ENCODE measurements around the gene IL31RA.
"Not testable (repeated sequence)": the region's sequence is repeated elsewhere in the genome, so short reads cannot be mapped to it uniquely, and the experiment has no call there.

Gene IL31RA

GRCh38 chr5:55927861-55928655, 76.9 kb downstream of the IL31RA start:
- no peak for DNase-seq

DNA sequence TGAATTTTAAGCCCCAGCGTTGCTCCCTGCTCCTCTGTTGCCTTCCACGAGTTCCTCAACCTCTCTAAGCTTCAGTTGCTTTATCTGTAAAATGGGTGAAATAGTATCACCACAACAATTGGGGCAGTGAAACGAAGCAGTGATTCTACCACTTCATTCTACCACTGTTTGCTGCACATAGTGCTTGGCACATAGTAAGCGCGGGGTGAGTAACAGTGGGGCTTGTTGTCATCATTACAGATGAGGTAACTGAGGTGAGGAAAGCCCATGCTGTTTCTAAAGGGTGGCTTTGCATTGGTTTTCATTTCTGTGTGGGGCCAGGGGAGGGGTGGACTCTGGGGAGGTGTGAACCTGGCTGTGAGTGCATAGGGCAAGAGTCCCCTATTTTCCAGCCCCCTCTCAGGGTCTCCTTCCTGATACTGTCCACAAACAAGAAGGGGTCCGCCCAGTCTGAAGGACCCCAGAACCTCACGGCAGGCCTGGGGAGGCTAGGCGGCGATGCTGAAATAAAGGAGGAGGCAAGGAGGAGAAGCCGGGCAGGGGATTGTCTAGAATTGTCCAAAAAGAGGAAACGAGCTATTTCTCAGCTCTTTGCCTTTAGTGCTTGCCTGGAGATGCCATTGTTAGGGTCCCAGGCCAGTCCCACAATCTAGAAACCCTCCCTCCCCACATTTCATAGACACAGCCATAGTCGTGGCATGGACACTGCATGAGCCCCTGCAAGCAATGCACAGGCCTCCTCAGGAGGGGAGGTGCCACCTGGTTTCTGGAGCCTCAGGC, 78.1 kb downstream of the IL31RA start:
- no peak for DNase-seq

- no peak for DNase-seq
These were observed 81.5 kb downstream of the IL31RA start for GRCh38 chr5:55932700-55933099.

GRCh38 chr5:55933377-55934114, 82.4 kb downstream of the IL31RA start:
- DNase-seq, result peak in 1 of 6 experiments; percentile 29

- DNase-seq, result peak in 2 of 6 experiments; percentile 5 to 41
These were observed 83.0 kb downstream of the IL31RA start for GRCh38 chr5:55934115-55934613.

DNA sequence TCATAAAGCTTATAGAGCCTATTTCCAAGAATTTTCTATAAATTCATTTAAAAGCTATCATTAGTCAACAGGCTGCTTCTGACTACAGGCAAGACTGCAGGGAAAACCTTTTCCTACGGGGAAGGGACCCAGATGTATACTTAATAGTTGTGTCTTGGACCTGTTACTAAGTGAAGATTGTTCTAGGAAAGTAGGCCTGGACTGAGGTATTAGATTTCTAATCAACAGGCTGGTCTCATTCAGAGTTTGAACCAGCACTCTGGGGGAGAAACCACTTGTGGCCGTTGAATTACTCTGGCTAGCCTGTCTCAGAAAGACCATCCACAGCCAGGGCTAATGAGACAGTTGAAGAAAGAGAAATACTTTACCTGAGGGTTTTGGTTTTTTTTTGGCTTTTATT, 83.6 kb downstream of the IL31RA start:
- no peak for DNase-seq

DNA sequence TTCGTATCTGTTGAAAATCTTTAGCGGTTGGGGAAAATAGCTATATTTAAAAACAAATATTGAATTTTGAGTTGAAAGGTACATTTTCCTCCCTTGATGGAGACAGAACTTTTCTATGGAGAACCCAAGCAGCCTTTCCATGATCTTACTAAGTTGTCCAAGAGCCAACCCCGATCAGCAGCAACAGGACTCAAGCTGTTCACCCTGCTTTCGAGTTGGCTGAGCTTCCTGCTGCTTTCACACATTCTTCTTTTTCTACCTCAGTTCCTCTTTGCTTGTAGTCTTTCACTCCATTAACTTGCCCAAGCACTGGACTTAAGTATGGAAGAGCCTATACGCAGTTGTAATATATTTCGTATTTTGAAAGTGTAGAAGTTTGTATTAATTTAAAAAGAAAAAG, 84.2 kb downstream of the IL31RA start:
- no peak for DNase-seq

DNA sequence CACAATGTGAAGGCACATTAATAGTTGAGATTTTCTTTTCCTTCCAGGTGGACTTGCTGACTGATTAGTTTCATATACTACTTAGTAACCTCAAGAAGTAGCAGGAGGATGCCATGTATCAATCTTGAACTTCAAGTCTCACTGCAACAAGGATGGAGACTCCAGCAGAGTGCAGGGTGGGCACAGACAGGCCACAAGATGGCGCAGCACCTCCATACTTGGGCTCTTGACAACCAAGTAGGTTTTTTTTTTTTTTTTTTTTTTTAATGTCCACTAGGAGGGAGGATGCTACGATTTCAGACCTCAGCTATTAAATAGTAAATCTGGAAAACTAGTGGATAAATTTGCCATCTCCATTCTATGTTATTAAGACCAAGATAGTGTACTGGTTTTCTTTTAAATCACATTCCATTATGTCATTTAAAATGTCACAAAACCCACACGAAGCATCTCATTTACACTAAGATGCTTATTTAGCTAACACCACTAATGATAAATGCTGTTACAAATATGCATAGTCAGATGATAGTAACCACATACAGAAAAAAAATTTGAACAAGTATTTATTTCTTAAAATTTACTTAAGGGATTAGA, 85.0 kb downstream of the IL31RA start:
- peak; percentile 35 to 79 (median 66) for DNase-seq

GRCh38 chr5:55937598-55937997, 86.4 kb downstream of the IL31RA start:
- DNase-seq, result not testable (repeated sequence)

GRCh38 chr5:55941154-55941553, 90.0 kb downstream of the IL31RA start:
- not testable (repeated sequence) for DNase-seq

DNA sequence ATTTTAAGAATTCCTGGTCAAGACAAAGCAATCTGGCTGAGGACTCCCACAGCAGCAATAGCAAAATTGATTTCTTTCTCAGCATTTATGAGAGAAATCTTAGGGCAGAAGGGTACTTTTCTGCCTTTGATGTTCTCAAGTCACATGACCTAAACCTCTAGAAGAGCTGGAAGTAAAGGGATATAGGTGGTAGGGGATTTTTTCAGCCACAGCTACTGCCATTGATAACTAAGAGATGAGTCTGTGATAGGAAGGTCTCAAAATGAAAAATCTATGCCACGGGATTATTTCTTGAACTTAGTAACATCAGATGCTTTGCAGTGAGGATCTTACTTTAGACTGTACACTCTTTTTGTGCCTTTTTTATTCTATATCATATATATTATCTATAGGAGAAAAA, 108.1 kb downstream of the IL31RA start:
- no peak for DNase-seq

- no peak for DNase-seq
These were observed 109.6 kb downstream of the IL31RA start for GRCh38 chr5:55960779-55961178.

DNA sequence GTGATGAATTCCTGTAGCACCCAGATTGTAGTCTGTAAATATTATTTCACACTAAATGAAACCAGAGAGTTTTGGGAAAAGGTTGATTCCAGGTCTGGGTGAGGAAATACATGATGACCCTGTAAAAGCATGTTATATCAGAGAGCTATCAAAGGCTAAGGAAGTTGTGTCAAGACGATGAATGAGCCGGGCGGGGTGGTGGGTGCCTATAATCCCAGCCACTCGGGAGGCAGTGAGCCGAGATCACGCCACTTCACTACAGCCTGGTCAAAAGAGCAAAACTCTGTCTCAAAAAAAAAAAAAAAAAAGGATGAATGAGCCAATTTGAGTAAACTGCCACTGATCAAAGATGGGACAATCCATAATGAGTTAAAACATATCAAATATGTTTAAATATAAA, 114.4 kb downstream of the IL31RA start:
- DNase-seq, result no peak

- no peak for DNase-seq
These were observed 115.1 kb downstream of the IL31RA start for GRCh38 chr5:55966284-55966683.

GRCh38 chr5:55969956-55970355, 118.8 kb downstream of the IL31RA start:
- DNase-seq, result no peak
